B cell (primary cell): ENCODE data around the gene ZBTB4. TPM values are rescaled to one million over a fixed set of nuclear protein-coding genes. Genes with fewer than 3 reads are reported as not detected.

Experiments
- ATAC-seq: fragments of 200-7000 bp; cut with Tn5 transposase; one replicate; pipeline ENCODE4 v1.10.0; 2021; ENCODE audit warnings: low read depth, mild to moderate bottlenecking, moderate number of reproducible peaks, moderate library complexity
- CTCF ChIA-PET: fragments of 350-600 bp; sonication (Branson Sonifier 250); formaldehyde crosslinking; loops from one replicate; lab custom pipeline; 2021; ENCODE audit warnings: antibody characterized with exemption, inconsistent platforms; lab: Charles Lee
- POLR2A ChIA-PET: fragments of 350-600 bp; sonication (Branson Sonifier 250); formaldehyde crosslinking; loops from one replicate; lab custom pipeline; 2021; ENCODE audit warnings: antibody characterized with exemption; lab: Charles Lee
- DNase-seq: peaks from one replicate; pipeline ENCODE4 v3.0.0; 2013
- H2AFZ ChIP-seq: 2 replicates; pipeline ENCODE4 v1.6.1; 2012; ENCODE audit warnings: mild to moderate bottlenecking, low read depth, low read length; ENCODE audit not compliant: insufficient read depth, poor library complexity, severe bottlenecking
- H3K27ac ChIP-seq, 2 donors: 1 replicate in 1 of 2; 2 replicates in 1 of 2; pipeline ENCODE4 v1.5.1; 2012 to 2013; ENCODE audit warnings: low read length in 2 of 2, mild to moderate bottlenecking in 2 of 2, moderate library complexity in 1 of 2
- H3K27me3 ChIP-seq, 4 experiments: fragments of 200-600 bp in 1 of 4; sonication (generic) in 1 of 4; replicated peaks in 1 of 4; 1 replicate in 2 of 4; 2 replicates in 2 of 4; pipeline versions ENCODE4 v1.6.1 to v1.7.0; 2013 to 2016; ENCODE audit warnings: low read length in 3 of 4, mild to moderate bottlenecking in 2 of 4, mixed read lengths in 1 of 4, moderate library complexity in 1 of 4; ENCODE audit not compliant: insufficient read depth in 4 of 4, control insufficient read depth in 3 of 4; ENCODE audit errors: control extremely low read depth in 1 of 4
- H3K36me3 ChIP-seq, 2 experiments: replicated peaks in 1 of 2; 1 replicate in 1 of 2; 2 replicates in 1 of 2; pipeline versions ENCODE4 v1.6.1 to v1.7.1; 2013; ENCODE audit warnings: low read length in 1 of 2; ENCODE audit not compliant: insufficient read depth in 2 of 2, control insufficient read depth in 1 of 2; ENCODE audit errors: control extremely low read depth in 1 of 2, extremely low read depth in 1 of 2
- H3K4me1 ChIP-seq, 2 donors: fragments of 200-600 bp in 1 of 2; sonication (generic) in 1 of 2; 1 replicate in 1 of 2; 2 replicates in 1 of 2; pipeline versions ENCODE4 v1.5.1 to v1.6.1; 2013 to 2017; ENCODE audit warnings: low read length in 2 of 2; ENCODE audit not compliant: control insufficient read depth in 2 of 2, insufficient read depth in 2 of 2
- H3K4me2 ChIP-seq: replicated peaks from 2 replicates; pipeline ENCODE3; 2012; ENCODE audit warnings: mild to moderate bottlenecking, low read depth, low read length; ENCODE audit not compliant: poor library complexity, severe bottlenecking
- H3K4me3 ChIP-seq, 5 experiments: fragments of 200-600 bp in 1 of 5; sonication (generic) in 1 of 5; 1 replicate in 3 of 5; 2 replicates in 2 of 5; pipeline versions ENCODE4 v1.5.1 to v1.7.0; 2011 to 2016; ENCODE audit warnings: low read length in 4 of 5, mild to moderate bottlenecking in 4 of 5, low read depth in 2 of 5, control low read depth in 1 of 5, moderate library complexity in 1 of 5; ENCODE audit not compliant: insufficient read depth in 1 of 5; ENCODE audit errors: control extremely low read depth in 1 of 5, extremely low read depth in 1 of 5
- H3K79me2 ChIP-seq: fragments of 200-600 bp; sonication (generic); one replicate; pipeline ENCODE4 v1.6.0; 2016; ENCODE audit warnings: low read length; ENCODE audit not compliant: control insufficient read depth, insufficient read depth
- H3K9ac ChIP-seq: fragments of 200-600 bp; sonication (generic); 2 replicates; pipeline ENCODE4 v1.6.1; 2017; ENCODE audit warnings: mild to moderate bottlenecking, low read length, moderate library complexity
- H3K9me3 ChIP-seq, 3 donors: one replicate each; pipeline versions ENCODE4 v1.6.1 to v1.7.1; 2013; ENCODE audit warnings: low read length in 2 of 3; ENCODE audit not compliant: control insufficient read depth in 2 of 3, insufficient read depth in 1 of 3; ENCODE audit errors: control extremely low read depth in 1 of 3
- H4K20me1 ChIP-seq: 2 replicates; pipeline ENCODE4 v1.6.0; 2012; ENCODE audit warnings: mild to moderate bottlenecking, low read length; ENCODE audit not compliant: insufficient read depth, control insufficient read depth, poor library complexity, severe bottlenecking
- H3K27ac Mint-ChIP-seq: one replicate; pipeline ENCODE4 v1.8.0; 2021; ENCODE audit warnings: mixed read lengths
- H3K27me3 Mint-ChIP-seq: one replicate; pipeline ENCODE4 v1.8.0; 2021; ENCODE audit warnings: mixed read lengths
- H3K4me1 Mint-ChIP-seq: one replicate; pipeline ENCODE4 v1.8.0; 2021; ENCODE audit warnings: mixed read lengths
- H3K4me3 Mint-ChIP-seq: one replicate; pipeline ENCODE4 v1.8.0; 2021; ENCODE audit warnings: mixed read lengths
- H3K9me3 Mint-ChIP-seq: one replicate; pipeline ENCODE4 v1.8.0; 2022; ENCODE audit warnings: mixed read lengths; ENCODE audit not compliant: insufficient read depth
- CTCF ChIP-seq: fragments of 200-600 bp; IDR thresholded peaks from one replicate; pipeline ENCODE4 v1.8.0; 2022; ENCODE audit warnings: antibody characterized with exemption, mild to moderate bottlenecking
- EZH2 ChIP-seq: IDR thresholded peaks from 2 replicates; pipeline ENCODE4 v1.6.1; 2012; ENCODE audit warnings: borderline replicate concordance, low read depth, mild to moderate bottlenecking, moderate library complexity, low read length; ENCODE audit not compliant: insufficient read depth, poor library complexity, severe bottlenecking
- WGBS: methylation state at CpG from one replicate; pipeline ENCODE4 v1.1.5; 2013; ENCODE audit warnings: missing lambda C conversion rate; ENCODE audit not compliant: insufficient coverage; 5-methylcytosine and 5-hydroxymethylcytosine counted together
- intact Hi-C: fragments of 100-400 bp; cut with micrococcal nuclease; formaldehyde crosslinking; loops from one replicate; pipeline ENCODE4 v1.10.0; 2022
- polyA plus RNA-seq: library from polyadenylated mRNA; depleted of rRNA; stranded (reverse); fragments of >200 nt; gene quantifications from 2 replicates; pipeline ENCODE4 v1.2.3, GENCODE V29; 2012
- total RNA-seq, 2 donors: library from RNA; stranded (reverse); fragments of 120-200 nt in 1 of 2; gene quantifications; 1 replicate in 1 of 2; 2 replicates in 1 of 2; pipeline versions ENCODE4 v1.2.3 to v1.2.4, GENCODE V29; 2013 to 2022

Gene ZBTB4
- total and polyA plus RNA-seq, 2 donors (not counting 1 experiment from before 2014, with no cell fraction given), result 19.2 to 62.4 TPM

- Mint-ChIP-seq H3K27ac (no peak overlapping the region), H3K27me3 (no peaks in the 10 kb centered on the region), H3K9me3 (no peaks in the 10 kb centered on the region), H3K4me1 (no peaks in the 10 kb centered on the region), H3K4me3 (no peak overlapping the region)
- intact Hi-C loops, result no loop called here
- H2AFZ ChIP-seq, result no peak overlapping the region
- WGBS, result 99% methylated on average over 7 of the region's 9 CpGs
- DNase-seq (no peak), ATAC-seq (no peak)
- H3K79me2 ChIP-seq, result no peaks in the 10 kb centered on the region
- H3K4me1 ChIP-seq, result no peaks in the 10 kb centered on the region
- CTCF ChIA-PET, result interaction anchor here (2.1 to 4.0 kb wide), 3 partner anchors 52 to 153 kb away, joined by 6 to 25 read pairs (median 6); partner anchors contain the start of gene TMEM102
- POLR2A ChIA-PET, result interaction anchor here (0.5 to 0.6 kb wide), 2 partner anchors 39 to 44 kb away, joined by 3 to 9 read pairs; no protein-coding TSS in a partner anchor
- no peak overlapping the region for H3K9ac ChIP-seq
- H3K9me3 ChIP-seq, result no peaks in the 10 kb centered on the region
- H3K4me3 ChIP-seq, result no peak overlapping the region
- no peaks in the 10 kb centered on the region for H3K27me3 ChIP-seq
- no peak overlapping the region for H3K4me2 ChIP-seq
- no peaks in the 10 kb centered on the region for H4K20me1 ChIP-seq
- TF ChIP-seq EZH2, result no peak
- no peak for TF ChIP-seq CTCF
- peaks cover 11 to 80% of the 10 kb centered on the region in 2 experiments for H3K36me3 ChIP-seq
- H3K27ac ChIP-seq, result no peak overlapping the region
These were observed 29.4 kb upstream of the ZBTB4 start for GRCh38 chr17:7508846-7509245.

GRCh38 chr17:7508145-7508544 is 28.7 kb upstream of the ZBTB4 start:
- no peak overlapping the region for H3K9ac ChIP-seq
- no peak overlapping the region for H3K4me2 ChIP-seq
- no peak for TF ChIP-seq CTCF
- TF ChIP-seq EZH2, result no peak
- no peak for DNase-seq
- Mint-ChIP-seq H3K4me1 (no peaks in the 10 kb centered on the region), H3K27me3 (no peaks in the 10 kb centered on the region), H3K9me3 (no peaks in the 10 kb centered on the region), H3K27ac (no peak overlapping the region), H3K4me3 (no peak overlapping the region)
- no peak for ATAC-seq
- no peaks in the 10 kb centered on the region for H3K9me3 ChIP-seq
- ChIA-PET POLR2A (interaction anchor here (0.6 kb wide), 1 partner anchor 45 kb away, joined by 9 read pairs; no protein-coding TSS in a partner anchor), CTCF (interaction anchor here (0.5 to 4.0 kb wide), 5 partner anchors 11 to 152 kb away, joined by 3 to 25 read pairs (median 6); partner anchors contain the start of gene TMEM102)
- intact Hi-C loops, result no loop called here
- 96% methylated on average over 8 of the region's 11 CpGs for WGBS
- H3K4me3 ChIP-seq, result no peak overlapping the region
- H3K79me2 ChIP-seq, result no peaks in the 10 kb centered on the region
- no peaks in the 10 kb centered on the region for H3K27me3 ChIP-seq
- H2AFZ ChIP-seq, result no peak overlapping the region
- H4K20me1 ChIP-seq, result no peaks in the 10 kb centered on the region
- peaks cover 6 to 80% of the 10 kb centered on the region in 2 experiments for H3K36me3 ChIP-seq
- H3K4me1 ChIP-seq, result no peaks in the 10 kb centered on the region
- no peak overlapping the region for H3K27ac ChIP-seq
